ENCODE results near the gene MPI.

MPI gene

GRCh38 chr15:74878273-74878672 lies 11.6 kb upstream of the MPI start:
- TF ChIP-seq FOXP2 (optimal IDR thresholded peaks at IDR 0.05; ENCODE audit: borderline replicate concordance, extremely low read depth, extremely low read length, insufficient read depth) (no peak), TAF1 (IDR thresholded peaks at IDR 0.05; ENCODE audit: borderline replicate concordance, insufficient read depth, low read length) (no peak), POLR2AphosphoS5 (IDR thresholded peaks at IDR 0.05; ENCODE audit: low read depth, low read length) (no peak), SIN3A (IDR thresholded peaks at IDR 0.05; ENCODE audit: borderline replicate concordance, insufficient read depth, low read length) (no peak)
- TF ChIP-seq, protein P1, sequence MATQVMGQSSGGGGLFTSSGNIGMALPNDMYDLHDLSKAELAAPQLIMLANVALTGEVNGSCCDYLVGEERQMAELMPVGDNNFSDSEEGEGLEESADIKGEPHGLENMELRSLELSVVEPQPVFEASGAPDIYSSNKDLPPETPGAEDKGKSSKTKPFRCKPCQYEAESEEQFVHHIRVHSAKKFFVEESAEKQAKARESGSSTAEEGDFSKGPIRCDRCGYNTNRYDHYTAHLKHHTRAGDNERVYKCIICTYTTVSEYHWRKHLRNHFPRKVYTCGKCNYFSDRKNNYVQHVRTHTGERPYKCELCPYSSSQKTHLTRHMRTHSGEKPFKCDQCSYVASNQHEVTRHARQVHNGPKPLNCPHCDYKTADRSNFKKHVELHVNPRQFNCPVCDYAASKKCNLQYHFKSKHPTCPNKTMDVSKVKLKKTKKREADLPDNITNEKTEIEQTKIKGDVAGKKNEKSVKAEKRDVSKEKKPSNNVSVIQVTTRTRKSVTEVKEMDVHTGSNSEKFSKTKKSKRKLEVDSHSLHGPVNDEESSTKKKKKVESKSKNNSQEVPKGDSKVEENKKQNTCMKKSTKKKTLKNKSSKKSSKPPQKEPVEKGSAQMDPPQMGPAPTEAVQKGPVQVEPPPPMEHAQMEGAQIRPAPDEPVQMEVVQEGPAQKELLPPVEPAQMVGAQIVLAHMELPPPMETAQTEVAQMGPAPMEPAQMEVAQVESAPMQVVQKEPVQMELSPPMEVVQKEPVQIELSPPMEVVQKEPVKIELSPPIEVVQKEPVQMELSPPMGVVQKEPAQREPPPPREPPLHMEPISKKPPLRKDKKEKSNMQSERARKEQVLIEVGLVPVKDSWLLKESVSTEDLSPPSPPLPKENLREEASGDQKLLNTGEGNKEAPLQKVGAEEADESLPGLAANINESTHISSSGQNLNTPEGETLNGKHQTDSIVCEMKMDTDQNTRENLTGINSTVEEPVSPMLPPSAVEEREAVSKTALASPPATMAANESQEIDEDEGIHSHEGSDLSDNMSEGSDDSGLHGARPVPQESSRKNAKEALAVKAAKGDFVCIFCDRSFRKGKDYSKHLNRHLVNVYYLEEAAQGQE (IDR thresholded peaks at IDR 0.05; ENCODE audit: insufficient read depth in 1 of 2, low read depth in 2 of 2, low read length in 2 of 2): no peak

GRCh38 chr15:74882528-74882927 lies 7.3 kb upstream of the MPI start:
- no peak for TF ChIP-seq SIN3A (IDR thresholded peaks at IDR 0.05; ENCODE audit: borderline replicate concordance, insufficient read depth, low read length)
- no peak for TF ChIP-seq FOXP2 (optimal IDR thresholded peaks at IDR 0.05; ENCODE audit: borderline replicate concordance, extremely low read depth, extremely low read length, insufficient read depth)
- no peak for TF ChIP-seq TAF1 (IDR thresholded peaks at IDR 0.05; ENCODE audit: borderline replicate concordance, insufficient read depth, low read length)
- no peak for TF ChIP-seq POLR2AphosphoS5 (IDR thresholded peaks at IDR 0.05; ENCODE audit: low read depth, low read length)
- TF ChIP-seq, protein P1 (IDR thresholded peaks at IDR 0.05; ENCODE audit: insufficient read depth in 1 of 2, low read depth in 2 of 2, low read length in 2 of 2): no peak

DNA sequence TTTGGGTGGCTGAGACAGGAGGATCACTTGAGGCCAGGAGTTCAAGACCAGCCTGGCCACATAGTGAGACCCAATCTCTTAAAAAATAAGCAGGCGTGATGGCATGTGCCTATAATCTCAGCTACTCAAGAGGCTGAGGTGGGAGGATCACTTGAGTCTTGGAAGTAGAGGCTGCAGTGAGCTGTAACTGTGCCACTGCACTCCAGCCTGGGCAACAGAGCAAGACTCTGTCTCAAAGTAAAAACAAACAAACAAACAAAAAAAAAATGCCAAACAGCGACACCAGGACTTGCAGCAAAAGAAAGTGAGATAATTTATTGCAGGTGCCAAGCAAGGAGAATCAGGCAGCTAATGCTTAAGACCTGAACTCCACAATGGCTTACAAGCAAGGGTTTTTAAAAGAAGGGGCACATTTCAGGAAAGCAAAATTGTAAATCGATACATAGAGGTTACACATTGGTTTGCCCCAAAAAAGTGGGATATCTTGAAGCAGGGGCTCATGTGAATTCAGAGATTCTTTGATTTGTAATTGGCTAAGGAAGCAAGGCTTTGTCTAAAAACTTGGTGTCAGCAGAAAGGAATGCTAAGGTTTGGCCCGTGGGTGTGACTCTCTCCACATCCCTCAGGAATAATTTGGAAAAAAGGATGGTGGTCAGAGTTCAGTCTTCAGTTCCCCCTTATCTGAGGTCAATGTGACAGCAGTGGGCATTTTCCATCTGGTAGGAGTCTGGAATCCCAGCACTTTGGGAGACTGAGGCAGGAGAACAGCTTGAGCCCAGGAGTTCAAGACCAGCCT lies 5.2 kb upstream of the MPI start:
- TF ChIP-seq, protein P1 (IDR thresholded peaks at IDR 0.05; ENCODE audit: insufficient read depth in 1 of 2, low read depth in 2 of 2, low read length in 2 of 2): no peak
- TF ChIP-seq SIN3A (IDR thresholded peaks at IDR 0.05; ENCODE audit: borderline replicate concordance, insufficient read depth, low read length): no peak
- TF ChIP-seq TAF1 (IDR thresholded peaks at IDR 0.05; ENCODE audit: borderline replicate concordance, insufficient read depth, low read length): no peak
- TF ChIP-seq FOXP2 (optimal IDR thresholded peaks at IDR 0.05; ENCODE audit: borderline replicate concordance, extremely low read depth, extremely low read length, insufficient read depth): no peak
- no peak for TF ChIP-seq POLR2AphosphoS5 (IDR thresholded peaks at IDR 0.05; ENCODE audit: low read depth, low read length)

DNA sequence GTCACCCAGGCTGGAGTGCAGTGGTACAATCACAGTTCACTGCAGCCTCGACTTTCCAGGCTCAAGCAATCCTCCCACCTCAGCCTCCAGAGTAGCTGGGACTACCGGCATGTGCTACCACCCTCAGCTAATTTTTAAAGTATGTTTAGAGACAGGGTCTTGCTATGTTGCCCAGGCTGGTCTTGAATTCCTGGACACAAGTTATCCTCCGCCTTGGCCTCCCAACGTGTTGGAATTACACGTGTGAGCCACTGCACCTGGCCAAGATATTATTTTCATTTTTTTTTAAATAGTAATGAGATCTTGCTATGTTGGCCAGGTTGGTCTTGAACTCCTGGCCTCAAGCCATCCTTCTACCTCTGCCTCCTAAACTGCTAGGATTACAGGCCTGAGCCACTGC lies 4.4 kb upstream of the MPI start:
- no peak for TF ChIP-seq POLR2AphosphoS5 (IDR thresholded peaks at IDR 0.05; ENCODE audit: low read depth, low read length)
- TF ChIP-seq, protein P1 (IDR thresholded peaks at IDR 0.05; ENCODE audit: insufficient read depth in 1 of 2, low read depth in 2 of 2, low read length in 2 of 2): no peak
- no peak for TF ChIP-seq FOXP2 (optimal IDR thresholded peaks at IDR 0.05; ENCODE audit: borderline replicate concordance, extremely low read depth, extremely low read length, insufficient read depth)
- TF ChIP-seq SIN3A (IDR thresholded peaks at IDR 0.05; ENCODE audit: borderline replicate concordance, insufficient read depth, low read length): no peak
- TF ChIP-seq TAF1 (IDR thresholded peaks at IDR 0.05; ENCODE audit: borderline replicate concordance, insufficient read depth, low read length): no peak

Data from PFSK-1 (cell line).